K562 treated with DMSO at 1 percent for 48 hours (cell line): ENCODE data around the gene LDB3. TPM values are rescaled to one million over a fixed set of nuclear protein-coding genes. Genes with fewer than 3 reads are reported as not detected.

Experiments used
- total RNA-seq: library from RNA; unstranded; fragments of 300-600 nt; gene quantifications from 2 replicates; pipeline ENCODE4 v1.2.3, GENCODE V29; 2022; ENCODE audit warnings: low replicate concordance; ENCODE audit errors: extremely low read depth

Gene LDB3
- total RNA-seq, result not detected in 2 replicates

GRCh38 chr10:86668297-86669165, at the start of gene LDB3:
Gene LDB3 (plus strand): TSS chr10:86668511. CDS start chr10:86668692, 181 bp downstream.

GRCh38 chr10:86654411-86655172, 13.7 kb upstream of the LDB3 start, which contains the start of gene OPN4:
Gene OPN4 (plus strand): TSS chr10:86654547. CDS start chr10:86654784, 237 bp downstream.

GRCh38 chr10:86756511-86757112, 88.3 kb downstream of the LDB3 start, which contains the start of gene BMPR1A:
Gene BMPR1A (plus strand): TSS chr10:86756619. CDS start chr10:86876019, 119,400 bp downstream.

Other genes with a start within 250 kb of the LDB3 start
- gene WAPL, start 146.7 kb upstream of the LDB3 start, total RNA-seq, result not detected in 2 replicates
- gene OPN4, start 14.0 kb upstream of the LDB3 start, total RNA-seq, result not detected in 2 replicates
- not detected in 2 replicates for gene BMPR1A, start 88.1 kb downstream of the LDB3 start, total RNA-seq